WI38 (cell line): Measurements from ENCODE around the gene TWSG1.
"Not testable (repeated sequence)": the region's sequence is repeated elsewhere in the genome, so short reads cannot be mapped to it uniquely, and the experiment has no call there.

ENCODE experiments used
- H3K4me3 ChIP-seq: 2 replicates; pipeline ENCODE4 v1.5.1; 2011; ENCODE audit warnings: low read depth, mild to moderate bottlenecking, control low read depth, low read length
- TF ChIP-seq, protein P1 (sequence below): IDR thresholded peaks from 2 replicates; pipeline ENCODE4 v1.5.1; 2012; ENCODE audit warnings: low read depth, mild to moderate bottlenecking, control low read depth, low read length

Gene TWSG1

GRCh38 chr18:9362869-9363268 is 28.3 kb downstream of the TWSG1 start:
- TF ChIP-seq, protein P1, sequence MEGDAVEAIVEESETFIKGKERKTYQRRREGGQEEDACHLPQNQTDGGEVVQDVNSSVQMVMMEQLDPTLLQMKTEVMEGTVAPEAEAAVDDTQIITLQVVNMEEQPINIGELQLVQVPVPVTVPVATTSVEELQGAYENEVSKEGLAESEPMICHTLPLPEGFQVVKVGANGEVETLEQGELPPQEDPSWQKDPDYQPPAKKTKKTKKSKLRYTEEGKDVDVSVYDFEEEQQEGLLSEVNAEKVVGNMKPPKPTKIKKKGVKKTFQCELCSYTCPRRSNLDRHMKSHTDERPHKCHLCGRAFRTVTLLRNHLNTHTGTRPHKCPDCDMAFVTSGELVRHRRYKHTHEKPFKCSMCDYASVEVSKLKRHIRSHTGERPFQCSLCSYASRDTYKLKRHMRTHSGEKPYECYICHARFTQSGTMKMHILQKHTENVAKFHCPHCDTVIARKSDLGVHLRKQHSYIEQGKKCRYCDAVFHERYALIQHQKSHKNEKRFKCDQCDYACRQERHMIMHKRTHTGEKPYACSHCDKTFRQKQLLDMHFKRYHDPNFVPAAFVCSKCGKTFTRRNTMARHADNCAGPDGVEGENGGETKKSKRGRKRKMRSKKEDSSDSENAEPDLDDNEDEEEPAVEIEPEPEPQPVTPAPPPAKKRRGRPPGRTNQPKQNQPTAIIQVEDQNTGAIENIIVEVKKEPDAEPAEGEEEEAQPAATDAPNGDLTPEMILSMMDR: no peak
- H3K4me3 ChIP-seq: no peak overlapping the region

DNA sequence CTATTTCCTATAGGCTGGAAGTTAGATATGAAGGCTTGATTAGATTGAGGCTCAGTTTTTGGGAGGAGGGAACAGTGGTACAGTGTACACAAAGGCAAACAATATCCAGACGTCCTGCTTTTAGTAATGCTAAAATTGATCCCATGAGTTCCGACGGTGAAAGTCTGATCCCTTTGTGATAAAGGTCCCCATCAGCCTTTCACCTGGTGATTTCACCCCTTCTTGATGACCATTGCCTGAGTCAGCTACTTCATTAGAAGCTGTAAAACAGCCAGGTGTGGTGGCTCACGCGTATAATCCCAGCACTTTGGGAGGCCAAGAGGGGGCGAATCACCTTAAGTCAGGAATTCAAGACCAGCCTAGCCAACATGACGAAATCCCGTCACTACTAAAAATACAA is 29.7 kb downstream of the TWSG1 start:
- TF ChIP-seq, protein P1: no peak

GRCh38 chr18:9365406-9365805 is 30.8 kb downstream of the TWSG1 start:
- TF ChIP-seq, protein P1: no peak
- H3K4me3 ChIP-seq: no peak overlapping the region

More for the DNA sequence above, 29.7 kb downstream of the TWSG1 start:
- no peak overlapping the region for H3K4me3 ChIP-seq

DNA sequence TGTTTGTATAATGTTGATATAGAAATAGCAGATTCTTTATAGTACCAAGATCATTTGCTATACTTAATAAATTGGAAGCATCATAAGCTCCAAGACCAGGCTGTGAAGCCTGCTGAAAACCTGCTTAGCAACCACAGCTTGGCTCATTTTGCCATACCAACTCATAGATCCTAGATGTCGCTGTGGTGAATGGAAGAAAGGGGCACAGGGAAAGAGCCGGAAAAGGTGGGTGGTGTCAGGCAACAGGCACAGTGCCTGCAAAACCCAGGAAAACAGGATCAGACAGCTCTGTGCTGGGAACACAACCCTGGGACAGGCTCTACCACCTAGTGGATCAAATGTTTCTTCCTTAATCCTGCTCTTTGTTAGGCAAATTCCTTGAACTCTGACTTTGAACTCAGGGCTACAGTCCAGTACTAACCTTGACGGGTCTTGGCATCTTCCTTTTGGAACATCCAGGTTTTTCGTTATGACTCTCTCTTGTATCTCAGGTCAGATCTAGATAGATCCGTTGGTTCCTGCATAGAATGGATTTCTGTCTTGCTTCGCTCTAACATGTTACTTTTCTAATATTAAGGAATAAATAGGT is 31.6 kb downstream of the TWSG1 start:
- no peak overlapping the region for H3K4me3 ChIP-seq
- TF ChIP-seq, protein P1: no peak

- not testable (repeated sequence) for H3K4me3 ChIP-seq
These were observed 38.7 kb downstream of the TWSG1 start for GRCh38 chr18:9373254-9373653.

DNA sequence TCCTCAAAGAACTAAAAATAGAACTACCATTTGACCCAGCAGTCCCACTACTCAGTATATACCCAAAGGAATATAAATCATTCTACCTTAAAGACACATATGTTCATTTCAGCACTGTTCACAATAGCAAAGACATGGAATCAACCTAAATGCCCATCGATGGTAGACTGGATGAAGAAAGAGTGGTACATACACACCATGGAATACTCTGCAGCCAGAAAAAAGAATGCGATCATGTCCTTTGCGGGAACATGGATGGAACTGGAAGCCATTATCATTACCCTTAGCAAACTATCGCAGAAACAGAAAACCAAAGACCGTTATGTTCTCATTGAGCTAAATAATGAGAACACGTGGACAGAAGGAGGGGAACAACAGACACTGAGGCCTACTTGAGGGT is 44.5 kb downstream of the TWSG1 start:
- TF ChIP-seq, protein P1: no peak
- H3K4me3 ChIP-seq: no peak overlapping the region

GRCh38 chr18:9380101-9380500 is 45.5 kb downstream of the TWSG1 start:
- TF ChIP-seq, protein P1: no peak
- H3K4me3 ChIP-seq: no peak overlapping the region
